HG03095 (cell line): ENCODE measurements around the gene RFPL4AL1.
"Not testable (repeated sequence)": the region's sequence is repeated elsewhere in the genome, so short reads cannot be mapped to it uniquely, and the experiment has no call there.

Source experiments
- ATAC-seq: cut with Tn5 transposase; IDR thresholded peaks from one replicate; pipeline ENCODE4 v1.9.1; 2021; ENCODE audit warnings: moderate library complexity; ENCODE audit not compliant: unreplicated experiment

RFPL4AL1 gene

GRCh38 chr19:55768818-55769217 is at the start of gene RFPL4AL1:
RFPL4AL1 (plus strand) TSS chr19:55769118; CDS start chr19:55771805, 2,687 bp downstream.
- not testable (repeated sequence) for ATAC-seq

- ATAC-seq = no peak
Measured at GRCh38 chr19:55720214-55720746, 48.6 kb upstream of the RFPL4AL1 start.

- ATAC-seq = no peak
Measured at GRCh38 chr19:55720801-55721200, 48.1 kb upstream of the RFPL4AL1 start.

DNA sequence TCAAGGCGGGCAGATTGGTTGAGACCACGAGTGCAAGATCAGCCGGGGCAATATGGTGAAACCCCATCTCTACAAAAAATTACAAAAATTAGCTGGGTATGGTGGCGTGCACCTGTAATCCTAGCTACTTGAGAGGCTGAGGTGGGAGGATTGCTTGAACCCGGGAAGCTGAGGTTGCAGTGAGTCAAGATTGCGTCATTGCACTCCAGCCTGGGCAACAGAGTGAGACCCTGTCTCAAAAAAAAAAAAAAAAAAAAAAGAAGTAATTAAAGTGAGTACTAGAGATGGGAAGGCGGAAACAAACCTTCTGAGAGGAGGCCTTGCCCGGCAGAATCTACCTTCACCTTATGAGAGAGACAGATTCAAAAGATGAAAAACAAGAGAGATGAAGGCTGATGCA is 45.4 kb upstream of the RFPL4AL1 start:
- ATAC-seq = no peak

DNA sequence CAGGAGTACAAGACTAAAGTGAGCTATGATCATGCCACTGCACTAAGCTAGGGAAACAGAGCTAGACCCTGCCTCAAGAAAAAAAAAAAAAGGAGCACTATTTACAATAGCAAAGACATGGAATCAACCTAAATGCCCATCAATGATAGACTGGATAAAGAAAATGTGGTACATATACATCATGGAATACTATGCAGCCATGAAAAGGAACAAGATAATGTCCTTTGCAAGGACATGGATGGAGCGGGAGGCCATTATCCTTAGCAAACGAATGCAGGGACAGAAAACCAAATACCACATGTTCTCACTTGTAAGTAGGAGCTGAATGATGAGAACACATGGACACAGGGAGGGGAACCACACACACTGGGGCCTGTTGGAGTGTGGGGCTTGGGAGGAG is 38.5 kb upstream of the RFPL4AL1 start:
- ATAC-seq = not testable (repeated sequence)

DNA sequence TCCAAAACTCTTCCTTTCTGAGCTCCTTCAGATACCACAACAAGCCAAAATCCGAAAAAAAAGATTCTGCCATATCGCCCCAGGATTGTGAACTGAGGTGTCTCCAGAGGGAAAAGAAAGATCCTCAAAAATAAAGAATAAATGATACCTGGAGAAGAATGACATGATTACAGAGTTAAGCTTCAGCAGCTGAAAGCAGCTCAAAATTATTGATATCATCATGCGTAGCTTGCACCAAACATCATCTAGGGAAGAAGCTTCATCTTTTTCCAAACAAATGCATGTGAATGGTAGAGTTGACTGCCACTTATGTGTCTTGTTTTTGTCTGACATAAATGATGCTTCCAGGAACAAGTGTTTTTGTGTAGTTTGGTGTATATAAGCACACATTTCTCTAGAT is 30.6 kb upstream of the RFPL4AL1 start, which contains the start of gene NLRP9:
NLRP9 (minus strand) TSS at position 101 of the 400 bp plus-strand sequence; CDS start at position 73, 28 bp downstream.
- ATAC-seq = no peak

DNA sequence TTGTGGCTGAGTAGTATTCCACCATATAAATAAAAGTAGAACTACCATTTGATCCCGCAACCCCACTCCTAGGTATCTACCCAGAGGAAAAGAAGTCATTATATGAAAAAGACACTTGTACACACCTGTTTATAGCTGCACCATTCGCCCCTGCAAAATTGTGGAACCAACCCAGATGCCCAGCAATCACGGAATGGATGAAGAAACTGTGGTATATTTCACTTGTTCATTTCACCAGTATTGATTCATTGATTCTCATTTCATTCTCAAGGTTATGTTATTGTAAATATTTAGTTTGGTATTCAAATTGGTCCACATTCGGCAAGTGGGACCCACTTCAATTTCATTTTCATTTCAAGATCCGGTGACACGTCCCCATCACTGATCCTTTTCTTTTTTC is 18.2 kb upstream of the RFPL4AL1 start:
- ATAC-seq = no peak

DNA sequence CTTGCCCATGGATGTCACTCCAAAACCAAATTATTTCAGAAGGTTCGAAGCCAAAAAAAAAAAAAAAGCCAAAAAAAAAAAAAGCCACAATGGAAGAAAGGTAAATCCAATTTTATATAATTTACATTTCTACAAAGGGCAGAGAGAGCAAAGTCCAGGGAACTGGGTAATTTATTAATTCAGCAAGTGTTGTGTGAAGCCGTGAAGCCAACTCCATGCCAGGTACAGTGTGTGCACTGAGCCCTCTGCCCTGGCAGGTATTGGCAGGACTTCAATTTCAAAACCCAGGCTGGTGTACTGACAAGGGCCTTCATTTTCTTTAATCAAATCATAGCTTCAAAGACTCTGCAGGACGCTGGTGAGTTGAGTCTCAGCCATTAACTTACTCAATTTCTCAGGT is 15.5 kb upstream of the RFPL4AL1 start:
- ATAC-seq = no peak

GRCh38 chr19:55756808-55757207 is 12.1 kb upstream of the RFPL4AL1 start:
- not testable (repeated sequence) for ATAC-seq

GRCh38 chr19:55758797-55759196 is 10.1 kb upstream of the RFPL4AL1 start, which contains the start of gene RFPL4A:
RFPL4A (plus strand) TSS chr19:55759097; CDS start chr19:55761801, 2,704 bp downstream.
- ATAC-seq = not testable (repeated sequence)

GRCh38 chr19:55766466-55766865 is 2.5 kb upstream of the RFPL4AL1 start:
- no peak for ATAC-seq

DNA sequence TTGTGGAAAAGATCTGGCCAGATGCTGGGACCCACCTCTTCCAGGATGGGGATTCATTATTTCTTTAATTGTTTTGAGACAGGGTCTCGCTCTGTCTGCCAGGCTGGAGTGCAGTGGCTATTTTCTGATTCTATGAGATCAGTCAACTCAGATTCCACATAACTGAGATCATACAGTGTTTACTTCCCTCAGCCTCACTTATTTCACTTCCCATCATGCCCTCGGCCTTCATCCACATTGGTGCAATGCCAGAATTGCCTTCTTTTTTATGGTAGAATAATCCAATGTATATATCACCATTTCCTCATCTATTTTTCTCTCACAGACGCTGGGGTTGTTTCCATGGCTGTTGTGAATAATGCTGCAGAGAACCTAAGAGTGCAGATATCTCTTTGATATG is 714 bp downstream of the RFPL4AL1 start:
- ATAC-seq = not testable (repeated sequence)

- ATAC-seq = no peak
Measured at GRCh38 chr19:55777528-55777927, 8.6 kb downstream of the RFPL4AL1 start.

DNA sequence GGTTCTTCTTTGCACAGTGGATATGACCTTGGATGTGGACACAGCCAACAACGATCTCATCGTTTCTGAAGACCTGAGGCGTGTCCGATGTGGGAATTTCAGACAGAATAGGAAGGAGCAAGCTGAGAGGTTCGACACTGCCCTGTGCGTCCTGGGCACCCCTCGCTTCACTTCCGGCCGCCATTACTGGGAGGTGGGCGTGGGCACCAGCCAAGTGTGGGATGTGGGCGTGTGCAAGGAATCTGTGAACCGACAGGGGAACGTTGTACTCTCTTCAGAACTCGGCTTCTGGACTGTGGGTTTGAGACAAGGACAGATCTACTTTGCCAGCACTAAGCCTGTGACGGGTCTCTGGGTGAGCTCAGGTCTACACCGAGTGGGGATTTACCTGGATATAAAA is 9.4 kb downstream of the RFPL4AL1 start:
- ATAC-seq = no peak

- ATAC-seq = no peak
Measured at GRCh38 chr19:55781112-55781511, 12.2 kb downstream of the RFPL4AL1 start.

- no peak for ATAC-seq
Measured at GRCh38 chr19:55795021-55795420, 26.1 kb downstream of the RFPL4AL1 start.

- no peak for ATAC-seq
Measured at GRCh38 chr19:55801416-55801815, 32.5 kb downstream of the RFPL4AL1 start.

DNA sequence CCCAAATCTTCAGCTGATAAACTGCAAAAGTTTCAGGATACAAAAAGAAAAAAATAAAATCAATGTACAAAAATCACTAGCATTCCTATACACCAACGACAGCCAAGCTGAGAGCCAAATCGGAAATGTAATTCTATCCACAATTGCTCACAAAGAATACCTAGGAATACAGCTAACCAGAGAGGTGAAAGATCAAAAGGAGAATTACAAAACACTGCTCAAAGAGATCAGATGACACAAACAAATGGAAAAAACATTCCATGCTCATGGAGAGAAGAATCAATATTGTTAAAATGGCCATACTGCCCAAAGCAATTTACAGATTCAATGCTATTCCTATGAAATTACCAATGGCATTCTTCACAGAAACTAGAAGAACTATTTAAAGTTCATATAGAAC is 33.4 kb downstream of the RFPL4AL1 start:
- ATAC-seq = no peak

DNA sequence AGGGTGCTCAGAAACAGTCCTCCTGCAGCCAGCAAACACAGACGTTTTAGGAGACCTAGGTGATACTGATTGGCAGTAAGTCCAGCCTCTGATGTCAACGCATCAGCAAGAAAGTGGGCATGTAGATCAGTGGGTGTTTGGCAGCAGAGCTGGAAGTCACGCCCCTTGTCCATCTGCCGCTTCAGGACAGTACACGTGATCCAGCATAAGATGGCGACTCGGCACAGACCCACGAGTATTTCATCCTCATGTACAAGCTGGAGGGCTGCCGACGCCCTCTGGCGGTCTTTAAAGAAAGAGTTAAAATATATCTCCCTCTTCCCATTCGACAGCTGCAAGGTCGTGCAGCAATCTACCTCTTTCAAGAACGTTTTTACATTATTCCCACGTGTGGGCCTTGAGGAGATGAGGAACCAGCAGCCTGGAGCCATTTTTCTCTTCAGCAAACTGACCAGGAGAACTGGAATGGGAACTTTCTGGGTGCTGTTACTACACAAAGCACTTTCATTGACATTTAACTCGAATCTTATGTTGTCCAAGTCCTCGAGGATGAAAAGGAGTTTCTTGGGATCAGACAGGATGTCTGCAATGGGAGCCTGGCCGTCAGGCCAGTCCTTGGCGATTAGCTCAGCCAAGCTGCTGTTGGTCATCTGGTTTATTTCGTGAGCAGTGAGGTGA is 40.6 kb downstream of the RFPL4AL1 start:
- ATAC-seq = no peak

DNA sequence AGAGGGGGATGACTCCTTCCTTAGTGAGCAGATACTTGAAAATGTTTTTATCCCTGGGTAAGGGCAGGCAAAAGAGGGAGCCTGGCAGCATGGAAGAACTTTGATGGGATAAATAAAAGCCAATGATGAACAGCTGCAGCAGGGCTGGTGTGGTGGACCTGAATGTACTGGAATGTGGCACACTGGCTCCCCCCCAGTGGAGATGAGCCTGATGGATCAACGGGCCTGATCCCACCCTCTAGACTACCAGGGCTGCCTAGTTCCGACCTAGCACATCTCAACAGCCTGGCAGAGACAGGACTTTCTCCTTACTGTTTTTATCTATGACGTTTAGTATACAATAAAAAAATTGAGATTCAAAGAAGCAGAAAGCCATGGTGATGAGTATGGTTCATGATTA is 42.4 kb downstream of the RFPL4AL1 start:
- ATAC-seq = no peak

- ATAC-seq = no peak
Measured at GRCh38 chr19:55812449-55812848, 43.5 kb downstream of the RFPL4AL1 start.

DNA sequence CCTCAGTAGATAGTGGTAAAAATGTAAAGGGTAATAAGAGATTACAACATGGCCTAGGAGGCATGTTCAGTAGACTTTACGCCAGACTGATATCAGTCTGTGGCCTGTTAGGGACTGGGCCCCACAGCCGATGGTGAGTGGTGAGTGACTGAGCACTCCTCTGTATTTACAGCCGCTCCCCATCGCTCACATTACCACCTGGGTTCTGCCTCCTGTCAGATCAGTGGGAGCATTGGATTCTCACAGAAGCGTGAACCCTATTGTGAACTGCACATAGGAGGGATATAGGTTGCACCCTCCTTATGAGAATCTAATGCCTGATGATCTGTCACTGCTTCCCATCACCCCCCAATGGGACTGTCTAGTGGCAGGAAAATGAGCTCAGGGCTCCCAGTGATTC is 45.0 kb downstream of the RFPL4AL1 start:
- no peak for ATAC-seq

DNA sequence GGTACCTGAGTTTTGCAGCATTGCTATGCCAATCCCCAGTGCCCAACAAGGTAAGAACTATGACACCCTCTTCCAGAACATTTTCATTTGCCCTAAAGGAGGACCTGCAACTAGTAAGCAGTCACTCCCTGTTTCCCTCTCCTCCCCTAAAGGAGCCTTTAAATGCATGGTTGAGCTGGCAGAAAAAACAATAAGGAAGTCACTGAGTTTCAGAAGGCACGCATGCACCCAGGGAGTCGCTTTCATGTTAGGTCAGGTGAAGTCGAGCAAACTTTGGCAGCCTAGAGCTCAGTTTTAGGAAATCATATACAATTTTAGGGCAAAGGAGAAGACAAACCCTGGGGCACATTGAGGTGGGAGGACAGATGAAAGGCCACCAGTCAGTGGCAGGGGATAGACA is 51.1 kb downstream of the RFPL4AL1 start:
- ATAC-seq = no peak
